Measurements from ENCODE around the gene LAMC3. TPM values are rescaled to one million over a fixed set of nuclear protein-coding genes. Genes with fewer than 3 reads are reported as not detected.

Gene LAMC3
- total RNA-seq, 2 donors from 2014 or later, result 16.7 to 41.2 TPM

DNA sequence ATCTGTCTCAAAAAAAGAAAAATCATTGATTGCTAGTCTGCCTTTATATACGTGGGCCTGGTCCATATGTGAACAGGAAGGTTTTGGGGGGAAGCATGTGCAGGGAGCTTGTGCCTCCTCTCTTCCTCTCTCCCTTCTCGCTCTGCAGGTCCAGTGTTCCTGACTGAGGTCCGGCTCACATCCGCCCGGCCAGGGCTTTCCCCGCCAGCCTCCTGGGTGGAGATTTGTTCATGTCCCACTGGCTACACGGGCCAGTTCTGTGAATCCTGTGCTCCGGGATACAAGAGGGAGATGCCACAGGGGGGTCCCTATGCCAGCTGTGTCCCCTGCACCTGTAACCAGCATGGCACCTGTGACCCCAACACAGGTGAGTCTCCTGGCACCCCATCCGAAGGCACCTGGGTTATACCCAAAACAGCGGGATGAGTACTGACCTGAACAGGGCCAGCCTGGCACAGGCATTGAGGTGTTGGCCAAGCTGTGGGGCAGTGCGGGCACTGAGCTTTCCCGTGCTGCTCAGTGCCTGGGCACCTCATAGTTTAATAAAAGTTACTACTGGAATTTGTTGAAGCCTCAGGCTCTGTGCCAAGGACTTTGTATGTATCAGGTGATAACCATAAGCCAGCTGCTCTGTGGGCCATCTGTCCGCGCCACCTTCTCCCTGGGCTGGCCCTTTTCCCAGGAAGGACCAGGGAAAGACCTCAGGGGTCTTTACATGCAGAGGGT, 48.0 kb downstream of the LAMC3 start:
- Mint-ChIP-seq H3K27ac (no peak overlapping the region), H3K4me1 (no peaks in the 10 kb centered on the region), H3K36me3 (ENCODE audit: low read depth) (peaks cover 10% of the 10 kb centered on the region), H3K27me3 (ENCODE audit: insufficient read depth) (no peaks in the 10 kb centered on the region), H3K9me3 (no peaks in the 10 kb centered on the region), H3K4me3 (no peak overlapping the region)
- H3K36me3 ChIP-seq (ENCODE audit: control insufficient read depth, insufficient read depth, low read length), result no peaks in the 10 kb centered on the region
- no peak overlapping the region for H3K27ac ChIP-seq (ENCODE audit: low read depth, low read length)
- no peaks in the 10 kb centered on the region for H3K9me3 ChIP-seq (ENCODE audit: control insufficient read depth, low read length)
- no peak for TF ChIP-seq CTCF (conservative IDR thresholded peaks at IDR 0.05)
- no peak overlapping the region for H3K4me3 ChIP-seq (ENCODE audit: low read length)
- no peak overlapping the region for H3K9ac ChIP-seq (ENCODE audit: extremely low read depth, low read length, poor library complexity, severe bottlenecking)
- no peaks in the 10 kb centered on the region for H3K27me3 ChIP-seq (ENCODE audit: control insufficient read depth, insufficient read depth, low read length, poor library complexity, severe bottlenecking)
- no peaks in the 10 kb centered on the region for H3K4me1 ChIP-seq (ENCODE audit: control insufficient read depth, insufficient read depth, low read length)
- no peak for DNase-seq
- WGBS, 2 experiments (ENCODE audit: insufficient coverage in 1 of 2, insufficient read length in 1 of 2), result 91 to 96% methylated on average over 12 to 14 of the region's 14 CpGs

DNA sequence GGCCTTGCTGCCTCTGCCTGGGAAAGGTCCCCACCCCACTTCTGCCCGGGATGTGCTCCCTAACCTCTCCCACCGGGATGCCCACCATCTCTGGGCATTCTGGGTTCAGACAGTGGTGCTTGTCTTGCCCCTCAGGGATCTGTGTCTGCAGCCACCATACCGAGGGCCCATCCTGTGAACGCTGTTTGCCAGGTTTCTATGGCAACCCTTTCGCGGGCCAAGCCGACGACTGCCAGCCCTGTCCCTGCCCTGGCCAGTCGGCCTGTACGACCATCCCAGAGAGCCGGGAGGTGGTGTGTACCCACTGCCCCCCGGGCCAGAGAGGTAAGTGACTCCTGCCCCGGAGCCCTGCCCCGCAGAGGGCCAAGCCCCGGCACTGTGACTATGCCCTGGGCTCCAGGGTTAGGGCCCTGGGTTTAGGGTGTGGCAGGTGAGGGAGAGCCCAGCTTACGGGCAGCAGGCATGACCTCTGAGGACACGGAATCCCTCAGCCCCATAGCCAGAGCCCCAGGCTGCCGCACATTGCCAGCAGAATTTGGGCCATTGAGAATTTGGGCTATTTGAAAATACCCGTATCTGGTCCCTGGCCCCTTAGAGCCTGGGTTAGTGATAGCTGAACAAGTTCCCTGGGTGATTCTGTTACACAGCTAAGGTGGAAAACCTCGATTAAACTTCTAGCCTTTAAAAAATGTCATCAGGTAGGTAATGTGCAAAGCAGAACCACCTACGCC, 52.1 kb downstream of the LAMC3 start:
- no peaks in the 10 kb centered on the region for H3K4me1 ChIP-seq (ENCODE audit: control insufficient read depth, insufficient read depth, low read length)
- no peaks in the 10 kb centered on the region for H3K27me3 ChIP-seq (ENCODE audit: control insufficient read depth, insufficient read depth, low read length, poor library complexity, severe bottlenecking)
- H3K4me1 Mint-ChIP-seq, result no peaks in the 10 kb centered on the region
- peaks cover 15% of the 10 kb centered on the region for H3K36me3 Mint-ChIP-seq (ENCODE audit: low read depth)
- no peak for TF ChIP-seq CTCF (conservative IDR thresholded peaks at IDR 0.05)
- H3K27me3 Mint-ChIP-seq (ENCODE audit: insufficient read depth), result no peaks in the 10 kb centered on the region
- no peak for DNase-seq
- no peak overlapping the region for H3K4me3 Mint-ChIP-seq
- WGBS, 2 experiments (ENCODE audit: insufficient coverage in 1 of 2, insufficient read length in 1 of 2), result 87 to 91% methylated on average over 14 to 21 of the region's 21 CpGs
- H3K36me3 ChIP-seq (ENCODE audit: control insufficient read depth, insufficient read depth, low read length), result no peaks in the 10 kb centered on the region
- H3K9ac ChIP-seq (ENCODE audit: extremely low read depth, low read length, poor library complexity, severe bottlenecking), result no peak overlapping the region
- no peaks in the 10 kb centered on the region for H3K9me3 Mint-ChIP-seq
- no peak overlapping the region for H3K4me3 ChIP-seq (ENCODE audit: low read length)
- H3K27ac ChIP-seq (ENCODE audit: low read depth, low read length), result no peak overlapping the region
- no peak overlapping the region for H3K27ac Mint-ChIP-seq
- H3K9me3 ChIP-seq (ENCODE audit: control insufficient read depth, low read length), result no peaks in the 10 kb centered on the region

- Mint-ChIP-seq H3K27ac (no peak overlapping the region), H3K4me3 (no peak overlapping the region), H3K9me3 (no peaks in the 10 kb centered on the region), H3K36me3 (ENCODE audit: low read depth) (peaks cover 23% of the 10 kb centered on the region), H3K27me3 (ENCODE audit: insufficient read depth) (no peaks in the 10 kb centered on the region), H3K4me1 (no peaks in the 10 kb centered on the region)
- no peak overlapping the region for H3K27ac ChIP-seq (ENCODE audit: low read depth, low read length)
- 87 to 90% methylated on average over 6 to 9 of the region's 9 CpGs for WGBS, 2 experiments (ENCODE audit: insufficient coverage in 1 of 2, insufficient read length in 1 of 2)
- no peak overlapping the region for H3K4me3 ChIP-seq (ENCODE audit: low read length)
- no peak overlapping the region for H3K9ac ChIP-seq (ENCODE audit: extremely low read depth, low read length, poor library complexity, severe bottlenecking)
- TF ChIP-seq CTCF (conservative IDR thresholded peaks at IDR 0.05), result no peak
- H3K27me3 ChIP-seq (ENCODE audit: control insufficient read depth, insufficient read depth, low read length, poor library complexity, severe bottlenecking), result no peaks in the 10 kb centered on the region
- DNase-seq, result no peak
- H3K9me3 ChIP-seq (ENCODE audit: control insufficient read depth, low read length), result no peaks in the 10 kb centered on the region
- no peaks in the 10 kb centered on the region for H3K4me1 ChIP-seq (ENCODE audit: control insufficient read depth, insufficient read depth, low read length)
- H3K36me3 ChIP-seq (ENCODE audit: control insufficient read depth, insufficient read depth, low read length), result no peaks in the 10 kb centered on the region
Observed at GRCh38 chr9:131062969-131063368, 54.0 kb downstream of the LAMC3 start.

All from endodermal cell (in vitro differentiated cells).